ENCODE measurements around the gene KCNK2.

The KCNK2 gene

GRCh38 chr1:215263636-215264035 lies 181.1 kb downstream of the KCNK2 start:
- DNase-seq, result no peak

GRCh38 chr1:215264649-215265048 lies 182.1 kb downstream of the KCNK2 start:
- no peak for DNase-seq

GRCh38 chr1:215267495-215267894 lies 185.0 kb downstream of the KCNK2 start:
- no peak for DNase-seq

GRCh38 chr1:215269955-215270354 lies 187.4 kb downstream of the KCNK2 start:
- DNase-seq, result no peak

GRCh38 chr1:215273838-215274516 lies 191.4 kb downstream of the KCNK2 start:
- DNase-seq, result no peak

- no peak for DNase-seq
Measured at GRCh38 chr1:215276582-215276981, 194.0 kb downstream of the KCNK2 start.

GRCh38 chr1:215277532-215277931 lies 195.0 kb downstream of the KCNK2 start:
- no peak for DNase-seq

GRCh38 chr1:215279682-215280081 lies 197.1 kb downstream of the KCNK2 start:
- peak; percentile 27 for DNase-seq

- DNase-seq, result no peak
Measured at GRCh38 chr1:215282557-215282956, 200.0 kb downstream of the KCNK2 start.

- no peak for DNase-seq
Measured at GRCh38 chr1:215285013-215285800, 202.7 kb downstream of the KCNK2 start.

All from NCI-H1105 treated with DMSO at 0.1 percent for 48 hours (cell line).